ENCODE data around the gene TMEM168. TPM values are rescaled to one million over a fixed set of nuclear protein-coding genes. Genes with fewer than 3 reads are reported as not detected.

Gene TMEM168
- total and polyA plus RNA-seq, 2 of the 13 experiments (the other 11 are each of a cell fraction or from before 2014, with no cell fraction given), result 8.7 to 15.7 TPM

GRCh38 chr7:112714917-112715316 is 75.3 kb downstream of the TMEM168 start (continued):
- TF ChIP-seq ZBTB44 (CRISPR knock-in tag; IDR thresholded peaks at IDR 0.05), result no peak
